Stimulated activated CD4-positive, alpha-beta T cell treated with anti-CD3 and anti-CD28 coated beads, Interleukin-15, amount 100 ng/mL, for 48 hours (primary cell): Measurements from ENCODE around the gene C1RL.
"Not testable (repeated sequence)": the region's sequence is repeated elsewhere in the genome, so short reads cannot be mapped to it uniquely, and the experiment has no call there.

Source experiments
- DNase-seq, 2 donors: peaks; one replicate each; pipeline ENCODE4 v3.0.0-alpha.2; 2020; ENCODE audit warnings: low read depth in 2 of 2

Gene C1RL

DNA sequence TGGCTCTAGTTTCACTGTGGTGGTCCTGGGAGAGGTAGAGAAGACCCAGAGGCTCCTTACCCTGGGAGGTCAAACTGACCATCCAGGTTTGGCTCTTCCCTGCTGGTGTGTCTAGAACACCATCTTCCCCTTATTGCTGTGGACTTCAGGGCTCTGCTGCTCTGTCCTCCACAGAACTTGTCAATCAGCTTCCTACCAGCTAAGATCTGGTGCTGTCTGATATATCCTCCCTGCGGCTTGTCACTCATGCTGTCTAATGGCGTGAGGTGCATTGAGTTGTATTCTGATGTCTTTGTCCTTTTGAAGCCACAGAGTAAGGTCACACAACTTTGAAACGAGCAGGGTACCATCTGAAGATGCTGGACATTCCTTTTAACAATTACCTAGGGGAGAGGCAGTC, 7.2 kb upstream of the C1RL start:
- DNase-seq, result no peak

DNA sequence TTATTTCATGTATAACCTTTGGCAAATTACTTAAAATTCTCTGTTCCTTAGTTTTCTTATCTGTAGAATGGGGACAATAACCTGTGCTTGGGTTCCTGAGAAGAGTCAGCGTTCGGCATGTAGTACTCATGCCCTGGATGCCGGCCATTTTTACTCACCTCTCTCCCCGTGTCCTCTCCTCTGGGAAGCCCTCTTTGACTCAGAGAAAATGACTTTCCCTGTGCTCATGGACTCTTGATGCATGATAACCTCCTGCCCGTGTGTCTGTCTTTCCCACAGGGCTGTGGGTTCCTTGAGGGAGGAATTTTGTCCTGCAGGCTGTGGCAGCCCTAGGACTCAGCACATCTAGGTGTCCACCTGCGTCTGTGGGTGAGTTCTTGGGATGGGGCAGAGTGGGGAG, 5.8 kb upstream of the C1RL start:
- DNase-seq, result no peak

DNA sequence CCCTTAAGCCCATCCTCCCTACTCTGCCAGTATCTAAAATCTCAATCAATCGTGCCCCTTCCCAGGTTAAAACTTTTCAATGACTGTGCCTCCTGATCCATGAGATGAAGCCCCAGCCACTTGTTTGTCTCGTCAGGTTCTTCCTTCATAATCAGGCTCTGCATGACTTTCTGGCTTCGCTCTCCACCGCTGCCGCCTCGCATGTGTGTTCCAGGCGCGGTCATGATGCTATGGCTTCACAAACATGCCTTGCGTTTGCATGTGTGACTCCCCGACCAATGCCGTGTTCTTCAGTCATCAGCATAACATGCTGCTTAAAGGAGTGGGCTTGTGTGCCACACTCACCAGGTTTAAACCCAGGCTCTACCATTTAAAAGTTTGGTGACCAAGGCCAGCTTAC, 5.0 kb upstream of the C1RL start:
- DNase-seq, result no peak

DNA sequence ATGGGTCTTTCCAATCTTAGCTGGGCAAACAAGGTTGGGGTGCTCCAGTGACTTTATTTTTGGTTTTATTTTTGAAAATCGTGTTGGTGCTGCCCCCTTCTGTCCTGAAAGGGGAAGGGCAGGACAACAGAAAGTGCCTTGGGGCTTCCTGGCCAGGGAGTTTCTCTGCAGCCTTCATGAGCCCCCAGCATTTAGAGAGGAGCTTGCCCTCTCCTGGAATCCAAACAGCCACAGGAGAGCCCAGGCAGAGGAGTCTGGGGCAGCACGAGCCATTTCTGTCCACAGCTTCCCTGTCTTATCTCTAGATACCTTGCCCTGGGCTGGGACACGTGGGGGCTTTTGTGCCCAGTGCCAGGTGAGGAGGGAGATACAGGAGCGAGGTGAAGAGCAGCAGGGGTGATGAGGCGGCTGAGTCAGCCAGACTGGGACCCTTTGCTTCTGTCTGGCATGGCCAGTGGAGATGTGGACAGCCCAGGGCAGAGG, 4.4 kb upstream of the C1RL start:
- DNase-seq, result no peak

DNA sequence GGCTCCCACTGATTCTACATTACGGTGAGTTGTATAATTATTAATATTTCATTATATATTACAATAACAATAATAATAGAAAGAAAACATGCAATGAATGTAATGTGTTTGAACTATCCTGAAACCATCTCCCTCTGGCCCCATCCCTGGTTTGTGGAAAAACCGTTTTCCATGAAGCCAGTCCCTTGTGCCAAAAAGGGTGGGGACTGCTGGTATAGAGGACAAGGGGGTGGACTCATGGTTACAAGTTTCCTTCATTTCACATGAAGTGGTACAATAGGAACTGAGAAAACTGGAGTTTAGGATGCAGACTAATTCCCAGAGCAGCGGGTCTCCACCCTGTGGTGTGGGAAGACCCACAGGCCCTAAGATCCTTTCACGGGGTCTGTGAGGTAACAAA, 3.0 kb upstream of the C1RL start:
- no peak for DNase-seq

DNA sequence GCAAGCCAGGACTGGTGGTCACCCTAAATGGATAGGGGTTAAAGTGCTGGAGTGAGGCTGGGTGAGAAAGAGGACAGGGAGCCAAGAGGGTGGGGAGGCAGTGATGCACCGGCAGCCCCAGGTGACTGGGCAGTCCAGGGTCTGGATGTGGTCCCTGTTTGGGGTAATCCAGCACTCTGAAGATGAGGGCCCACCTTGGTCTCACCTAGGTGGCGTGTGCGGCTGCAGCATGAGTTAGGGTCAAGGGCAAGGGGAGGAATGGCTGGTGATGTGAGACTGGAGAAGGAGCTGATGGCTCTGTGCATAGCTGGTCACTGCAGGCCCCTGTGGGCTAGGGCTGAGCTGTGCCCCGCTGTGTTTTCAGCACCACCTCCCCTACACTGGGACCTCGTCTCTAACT, 1.6 kb upstream of the C1RL start:
- no peak for DNase-seq

DNA sequence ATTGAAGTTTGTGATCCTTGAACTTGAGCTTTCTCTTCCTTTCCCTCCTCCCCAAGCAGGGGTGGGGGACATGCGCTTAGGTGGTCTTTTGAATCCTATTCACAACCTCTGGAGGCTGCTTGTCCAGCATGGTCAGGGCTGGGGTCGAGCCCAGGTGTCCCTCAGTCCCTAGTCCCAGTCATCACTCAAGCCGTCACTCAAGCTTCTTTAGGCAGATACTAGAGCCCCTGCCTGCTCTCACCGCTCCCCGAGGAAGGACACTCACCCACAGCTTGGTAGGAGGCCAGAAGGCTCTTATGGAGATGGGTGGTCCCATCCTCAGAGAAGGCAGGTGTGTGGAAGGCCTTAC, 532 bp upstream of the C1RL start:
- DNase-seq, result no peak

DNA sequence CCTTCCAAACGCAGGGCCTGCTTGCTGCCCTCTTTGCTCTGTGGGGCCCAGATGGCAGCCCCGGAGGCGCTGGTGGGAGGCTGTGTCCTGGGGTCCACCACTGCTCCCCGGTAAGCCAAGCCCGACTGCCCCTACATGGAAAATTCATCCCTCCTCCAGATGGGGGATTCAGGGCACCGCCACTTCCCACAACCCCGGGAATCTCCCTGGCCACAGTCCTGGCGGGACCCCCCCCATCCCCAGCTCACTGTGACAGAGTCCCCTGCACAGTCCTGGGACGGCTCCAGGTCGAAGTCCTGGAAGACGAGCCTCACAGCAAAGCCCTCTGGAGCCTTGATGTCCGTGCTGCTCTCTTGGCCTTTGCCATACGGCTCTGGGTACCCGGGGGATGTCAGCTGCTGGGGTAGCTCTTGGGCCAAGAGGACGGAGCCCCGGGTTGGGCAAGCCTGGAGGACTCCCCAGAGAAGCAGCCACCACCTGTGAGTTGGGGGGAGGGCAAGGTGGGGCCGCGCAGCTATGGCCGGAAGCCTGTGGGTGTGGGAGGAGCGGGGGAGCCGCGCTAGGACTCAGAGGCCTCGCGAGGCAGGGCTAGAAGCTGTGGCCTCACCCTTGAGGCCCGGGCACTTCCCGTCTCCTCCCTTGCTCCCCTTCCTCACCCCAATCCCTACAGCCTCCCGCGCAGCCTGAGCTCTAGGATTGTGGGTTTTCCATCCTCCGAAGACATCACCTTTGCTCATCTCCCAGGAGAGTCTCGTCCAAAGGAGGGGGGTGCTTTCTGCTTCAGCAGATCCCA, 815 bp downstream of the C1RL start:
- DNase-seq, result peak; percentile 72 to 76

DNA sequence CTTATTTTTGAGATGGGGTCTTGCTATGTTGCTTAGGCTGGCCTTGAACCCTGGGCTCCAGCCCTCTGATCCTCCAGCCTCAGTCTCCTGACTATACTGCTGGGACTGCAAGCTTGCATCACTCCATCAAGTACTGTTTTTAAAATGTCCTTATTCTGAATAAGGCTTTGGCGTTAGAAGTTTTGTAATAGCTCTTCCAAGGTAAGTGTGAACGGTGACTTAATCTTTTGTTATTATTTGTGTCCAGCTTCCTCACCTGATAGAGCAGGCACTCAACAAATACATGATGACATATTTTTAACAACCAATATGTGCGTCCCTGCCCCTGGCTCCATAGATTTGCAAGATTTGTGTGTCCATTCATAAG, 1.4 kb downstream of the C1RL start:
- DNase-seq, result no peak

DNA sequence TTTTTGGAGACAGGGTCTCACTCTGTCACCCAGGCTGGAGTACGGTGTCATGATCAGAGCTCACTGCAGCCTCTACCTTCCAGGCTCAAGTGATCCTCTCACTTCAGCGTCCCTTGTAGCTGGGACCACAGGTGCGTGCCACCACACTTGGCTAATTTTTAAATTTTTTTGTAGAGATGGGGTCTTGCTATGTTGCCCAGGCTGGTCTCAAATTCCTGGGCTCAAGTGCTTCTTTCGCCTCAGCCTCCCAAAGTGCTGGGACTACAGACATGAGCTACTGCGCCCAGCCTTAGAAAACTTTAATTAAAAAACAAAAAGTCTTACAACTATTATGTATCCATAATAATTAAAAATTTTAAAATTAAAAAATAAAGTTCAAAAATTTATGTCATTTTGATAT, 1.8 kb downstream of the C1RL start:
- not testable (repeated sequence) for DNase-seq

DNA sequence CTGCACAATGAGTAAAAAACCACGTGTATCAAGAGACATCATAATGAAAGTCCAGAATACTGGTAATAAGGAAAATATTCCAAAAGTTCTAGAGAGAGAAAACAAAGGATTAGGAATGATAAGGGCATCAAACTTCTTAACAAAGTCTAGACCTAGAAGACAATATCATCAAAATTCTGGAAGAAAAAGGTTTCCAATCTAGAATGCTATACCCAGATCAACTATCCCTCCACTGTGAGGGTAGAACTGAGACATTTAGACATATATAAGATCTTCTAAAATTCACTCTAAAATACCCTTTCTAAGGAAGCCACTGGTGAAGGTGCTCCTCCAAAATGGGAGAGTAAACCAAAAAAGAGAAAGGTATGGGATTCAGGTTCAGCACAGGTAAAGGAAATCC, 2.9 kb downstream of the C1RL start:
- no peak for DNase-seq

DNA sequence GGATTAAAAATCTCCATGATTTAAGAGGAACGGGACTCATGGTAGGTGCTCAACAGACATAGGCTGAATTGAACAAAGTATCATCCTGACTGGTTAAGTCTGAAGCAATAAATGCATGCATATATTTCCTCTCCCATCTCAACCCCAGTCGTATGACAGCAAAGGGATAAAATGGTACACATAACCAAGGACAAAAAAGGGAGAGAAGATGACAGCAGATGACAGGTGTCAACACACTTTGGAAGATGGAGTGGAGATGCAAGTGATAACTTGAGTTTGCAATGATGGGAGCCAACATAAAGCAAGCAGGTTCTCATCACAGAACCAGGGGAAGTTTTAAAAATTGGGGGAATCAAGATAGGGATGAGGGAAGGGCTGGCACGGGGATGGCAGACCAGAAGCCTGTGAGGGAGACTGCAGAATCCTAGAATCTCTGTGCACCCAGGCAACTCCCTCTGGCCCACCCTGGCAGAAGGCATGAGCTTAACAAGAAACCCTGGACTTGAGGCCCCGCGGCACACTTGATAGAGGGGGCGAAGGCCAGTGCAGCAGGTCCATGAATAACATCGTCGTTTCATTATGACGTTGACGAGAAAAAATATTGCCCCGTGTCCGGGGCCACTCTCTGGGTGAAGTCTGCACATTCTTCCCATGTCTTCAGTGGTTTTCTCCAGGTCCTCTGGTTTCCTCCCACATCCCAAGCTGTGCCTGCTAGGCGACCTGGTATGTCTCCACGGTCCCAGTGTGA, 5.0 kb downstream of the C1RL start:
- no peak for DNase-seq

DNA sequence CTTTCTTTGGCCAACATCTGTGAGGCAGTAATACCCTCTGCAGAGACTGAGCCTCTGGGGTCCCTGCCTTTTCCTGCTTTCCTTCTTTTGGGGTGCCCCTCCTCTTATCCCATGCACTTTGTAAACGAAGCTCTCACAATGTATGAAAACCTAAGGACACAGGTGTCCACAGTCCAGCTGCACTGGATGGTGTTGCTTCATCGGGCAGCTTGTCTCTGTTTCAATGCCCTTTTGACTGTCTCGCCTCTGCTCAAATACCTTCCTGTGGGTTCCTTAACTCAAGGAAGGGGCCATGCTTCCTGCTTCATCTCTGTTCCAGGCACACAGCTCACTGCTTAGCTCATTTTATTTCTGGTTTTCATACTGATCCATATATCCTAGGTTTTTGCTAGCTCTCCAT, 6.4 kb downstream of the C1RL start:
- no peak for DNase-seq

DNA sequence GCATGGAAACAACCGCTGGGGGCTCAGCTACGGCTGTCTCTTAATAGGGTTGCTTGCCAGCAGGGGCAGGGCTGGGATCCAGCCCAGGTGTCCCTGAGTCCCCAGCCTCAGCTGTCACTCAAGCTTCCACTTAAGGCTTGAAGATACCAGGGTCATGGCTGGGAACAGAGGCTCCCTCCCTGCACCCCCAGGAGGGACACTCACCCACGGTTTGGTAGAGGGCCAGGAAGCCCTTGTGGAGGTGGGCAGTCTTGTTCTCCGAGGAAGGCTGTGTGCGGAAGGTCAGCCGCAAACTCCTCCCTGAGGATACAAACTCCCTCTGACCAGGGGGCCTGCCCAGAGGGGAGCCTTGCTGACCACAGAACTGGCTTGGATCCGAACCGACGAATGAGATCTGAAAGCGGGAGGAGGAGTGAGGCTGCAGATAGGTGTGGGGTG, 7.3 kb downstream of the C1RL start:
- no peak for DNase-seq

DNA sequence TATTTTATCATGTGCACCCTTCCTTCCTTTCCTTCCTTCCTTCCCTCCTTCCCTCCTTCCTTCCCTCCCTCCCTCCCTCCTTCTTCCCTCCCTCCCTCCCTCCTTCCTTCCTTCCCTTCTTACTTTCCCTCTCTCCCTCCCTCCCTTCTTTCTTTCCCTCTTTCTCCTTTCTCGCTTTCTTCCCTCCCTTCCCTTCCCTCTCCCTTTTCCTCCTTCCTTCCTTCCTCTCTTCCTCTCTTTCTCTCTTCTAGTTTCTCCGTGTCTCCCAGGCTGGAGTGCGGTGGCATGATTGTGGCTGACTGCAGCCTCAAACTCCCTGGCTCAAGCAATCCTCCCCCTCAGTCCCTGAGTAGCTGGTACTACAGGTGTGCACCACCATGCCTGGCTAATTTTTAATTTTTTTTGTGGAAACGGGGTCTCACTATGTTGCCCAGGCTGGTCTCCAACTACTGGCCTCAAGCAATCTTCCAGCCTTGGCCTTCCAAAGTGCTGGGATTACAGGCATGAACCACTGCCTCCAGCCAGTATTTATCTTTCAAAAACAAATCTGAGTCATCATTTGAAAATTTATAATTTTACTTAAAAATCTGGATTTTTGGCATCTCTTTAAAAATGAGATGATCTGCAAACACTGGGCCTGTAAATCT, 7.8 kb downstream of the C1RL start:
- no peak for DNase-seq

DNA sequence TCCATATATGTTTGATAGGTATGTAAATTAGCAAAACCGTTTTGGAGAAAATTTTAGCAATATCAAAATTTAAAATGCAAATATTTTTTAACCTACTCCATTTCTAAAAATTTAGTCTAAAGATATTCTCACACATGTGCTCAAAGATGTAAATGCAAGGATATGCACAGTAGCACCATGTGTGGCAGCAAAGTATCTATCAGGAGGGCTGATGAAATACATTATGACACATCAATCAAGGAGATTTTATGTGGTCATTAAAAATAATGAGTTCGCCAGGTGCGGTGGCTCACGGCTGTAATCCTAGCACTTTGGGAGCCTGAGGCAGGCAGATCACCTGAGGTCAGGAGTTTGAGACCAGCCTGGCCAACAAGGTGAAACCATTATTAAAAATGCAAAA, 8.8 kb downstream of the C1RL start:
- no peak for DNase-seq

DNA sequence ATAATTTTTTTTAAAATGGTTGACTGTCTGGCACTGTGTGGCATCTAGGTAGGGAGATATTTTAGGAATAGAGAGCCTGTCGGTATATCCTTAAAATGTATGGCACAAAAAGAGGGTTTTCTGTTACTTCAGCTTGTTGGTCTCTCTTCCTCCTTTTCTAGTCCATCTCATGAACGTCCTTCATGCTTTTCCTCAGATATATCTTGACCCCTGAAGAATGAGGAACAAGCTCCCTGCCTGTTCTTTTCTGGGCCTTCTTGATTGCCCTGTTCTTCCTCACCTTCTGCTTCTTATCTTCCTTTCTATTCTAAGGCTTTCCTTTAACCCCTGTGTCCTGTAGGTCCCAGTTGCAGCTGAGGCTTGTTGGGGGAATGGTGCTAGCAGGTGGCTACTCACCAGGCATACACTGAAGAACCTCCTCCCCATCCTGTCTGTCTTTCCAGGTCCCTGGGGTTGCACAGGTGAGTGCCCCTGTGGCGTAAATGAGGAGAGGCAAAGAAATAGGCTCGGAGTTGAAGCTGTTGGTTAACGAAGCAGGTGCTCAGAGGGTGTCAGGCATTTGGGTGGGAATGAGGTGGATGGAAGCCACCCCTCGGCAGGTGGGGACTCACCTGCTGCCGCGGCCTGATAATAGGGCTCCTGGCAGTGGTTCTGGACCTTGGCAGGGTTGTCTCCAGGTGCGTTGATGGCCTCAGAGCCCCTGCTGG, 9.6 kb downstream of the C1RL start:
- DNase-seq, result no peak

DNA sequence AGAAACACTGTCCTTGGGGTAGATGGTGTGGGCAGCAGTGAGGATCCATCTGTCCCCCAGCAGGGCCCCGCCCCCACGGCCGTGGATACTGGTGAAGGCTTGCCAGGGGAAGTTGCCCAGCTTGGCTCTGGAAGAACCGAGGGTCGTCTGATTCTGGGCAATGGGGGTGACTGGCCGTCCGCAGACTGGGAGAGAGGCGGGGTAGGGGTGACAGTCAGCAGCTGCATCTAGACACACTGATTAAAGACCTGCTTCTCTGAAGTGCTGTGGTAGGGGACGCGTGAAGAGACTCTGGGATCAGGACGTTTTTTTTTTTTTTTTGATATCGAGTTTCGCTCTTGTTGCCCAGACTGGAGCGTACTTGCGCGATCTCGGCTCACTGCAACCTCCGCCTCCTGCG, 12.0 kb downstream of the C1RL start:
- no peak for DNase-seq

DNA sequence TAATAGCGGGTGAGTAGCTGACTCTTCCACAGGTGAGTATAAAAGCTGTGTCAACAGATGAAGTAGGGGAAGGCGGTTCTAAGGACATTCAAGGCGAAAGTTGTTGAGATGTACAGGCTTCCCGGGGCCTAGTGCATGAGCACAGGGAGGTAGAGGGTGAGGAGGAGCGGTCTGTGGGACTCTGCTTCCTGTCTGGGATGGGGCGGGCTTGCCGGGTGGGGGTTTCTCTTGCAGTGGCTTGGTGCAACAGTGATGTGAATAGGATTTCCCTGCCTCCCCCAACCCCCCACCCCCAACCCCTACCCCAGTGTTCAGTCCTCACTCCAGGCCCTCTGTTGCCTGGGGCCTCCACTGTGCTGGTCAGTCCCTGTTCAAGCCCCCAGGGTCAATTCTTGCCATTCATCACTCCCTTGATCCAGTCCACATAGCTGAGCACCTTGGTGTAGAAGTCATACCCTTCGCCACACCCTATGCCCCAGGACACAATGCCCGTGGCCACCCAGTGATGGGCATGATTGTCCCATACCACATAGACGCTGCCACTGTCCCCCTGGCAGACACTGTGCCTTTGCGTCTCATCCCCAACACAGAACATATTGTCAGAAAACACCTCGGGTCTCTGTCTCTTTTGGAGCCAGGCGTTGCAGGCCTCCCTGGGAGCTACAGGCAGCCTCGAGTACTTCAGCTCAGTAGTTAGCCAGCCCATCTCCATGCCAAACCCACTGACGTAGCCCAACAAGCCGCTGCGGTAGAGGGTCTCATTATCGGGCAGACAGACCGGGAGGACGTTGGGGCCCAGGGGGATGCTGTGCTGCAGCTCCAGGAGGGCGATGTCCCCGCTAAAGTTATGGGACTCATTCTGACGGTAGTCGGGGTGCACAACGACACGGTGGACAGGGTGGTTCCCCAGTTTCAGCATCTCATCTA, 12.7 kb downstream of the C1RL start:
- DNase-seq, result no peak

DNA sequence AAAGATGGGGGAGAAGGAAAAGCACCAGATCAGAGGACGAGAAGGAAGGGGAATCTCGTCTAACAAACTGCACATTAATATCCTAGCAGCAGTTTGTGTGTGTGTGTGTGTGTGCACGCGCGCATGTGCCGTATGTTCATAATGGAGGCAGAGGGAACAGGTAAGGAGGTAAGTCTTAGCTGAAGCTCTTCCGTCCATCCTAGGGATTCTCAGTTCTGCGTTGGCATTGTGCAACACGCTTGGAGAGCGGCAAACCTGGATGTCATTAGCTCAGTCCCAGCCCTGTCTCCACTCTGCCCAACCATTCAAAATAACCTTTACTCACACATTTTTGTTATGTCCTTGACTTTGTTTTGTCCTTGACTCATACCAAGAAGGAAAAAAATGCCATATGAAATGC, 15.1 kb downstream of the C1RL start:
- DNase-seq, result no peak

DNA sequence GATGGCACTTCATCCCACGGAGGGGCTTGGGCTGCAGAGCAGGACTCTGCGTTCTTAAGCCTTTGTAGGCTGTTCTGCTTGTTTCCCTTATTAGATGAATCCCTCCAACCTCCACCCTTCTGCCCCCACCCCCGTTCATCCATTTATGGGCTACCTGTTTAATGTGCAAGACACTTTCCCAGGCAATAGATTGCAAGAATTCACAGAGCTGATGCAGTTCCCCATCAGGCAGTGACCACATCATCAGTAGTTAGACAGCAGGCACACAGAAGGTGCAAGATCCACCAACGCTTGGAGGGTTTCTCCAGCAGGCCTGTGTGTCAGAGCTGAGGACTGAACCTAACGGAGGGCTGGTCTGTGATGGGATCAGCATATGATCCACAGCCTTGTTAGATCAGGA, 15.5 kb downstream of the C1RL start:
- no peak for DNase-seq
